GM10266 (cell line): ENCODE measurements around the gene ZNF800.
"Not testable (repeated sequence)": the region's sequence is repeated elsewhere in the genome, so short reads cannot be mapped to it uniquely, and the experiment has no call there.

Experiments used
- DNase-seq: peaks from one replicate; pipeline ENCODE4 v3.0.0; 2012; ENCODE audit errors: extremely low spot score
- TF ChIP-seq, protein P1 (sequence below): IDR thresholded peaks from 2 replicates; pipeline ENCODE4 v1.5.1; 2012; ENCODE audit warnings: mild to moderate bottlenecking, low read depth; ENCODE audit not compliant: control insufficient read depth, insufficient read depth; ENCODE audit errors: missing control alignments

The ZNF800 gene, protein sequence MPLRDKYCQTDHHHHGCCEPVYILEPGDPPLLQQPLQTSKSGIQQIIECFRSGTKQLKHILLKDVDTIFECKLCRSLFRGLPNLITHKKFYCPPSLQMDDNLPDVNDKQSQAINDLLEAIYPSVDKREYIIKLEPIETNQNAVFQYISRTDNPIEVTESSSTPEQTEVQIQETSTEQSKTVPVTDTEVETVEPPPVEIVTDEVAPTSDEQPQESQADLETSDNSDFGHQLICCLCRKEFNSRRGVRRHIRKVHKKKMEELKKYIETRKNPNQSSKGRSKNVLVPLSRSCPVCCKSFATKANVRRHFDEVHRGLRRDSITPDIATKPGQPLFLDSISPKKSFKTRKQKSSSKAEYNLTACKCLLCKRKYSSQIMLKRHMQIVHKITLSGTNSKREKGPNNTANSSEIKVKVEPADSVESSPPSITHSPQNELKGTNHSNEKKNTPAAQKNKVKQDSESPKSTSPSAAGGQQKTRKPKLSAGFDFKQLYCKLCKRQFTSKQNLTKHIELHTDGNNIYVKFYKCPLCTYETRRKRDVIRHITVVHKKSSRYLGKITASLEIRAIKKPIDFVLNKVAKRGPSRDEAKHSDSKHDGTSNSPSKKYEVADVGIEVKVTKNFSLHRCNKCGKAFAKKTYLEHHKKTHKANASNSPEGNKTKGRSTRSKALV

DNA sequence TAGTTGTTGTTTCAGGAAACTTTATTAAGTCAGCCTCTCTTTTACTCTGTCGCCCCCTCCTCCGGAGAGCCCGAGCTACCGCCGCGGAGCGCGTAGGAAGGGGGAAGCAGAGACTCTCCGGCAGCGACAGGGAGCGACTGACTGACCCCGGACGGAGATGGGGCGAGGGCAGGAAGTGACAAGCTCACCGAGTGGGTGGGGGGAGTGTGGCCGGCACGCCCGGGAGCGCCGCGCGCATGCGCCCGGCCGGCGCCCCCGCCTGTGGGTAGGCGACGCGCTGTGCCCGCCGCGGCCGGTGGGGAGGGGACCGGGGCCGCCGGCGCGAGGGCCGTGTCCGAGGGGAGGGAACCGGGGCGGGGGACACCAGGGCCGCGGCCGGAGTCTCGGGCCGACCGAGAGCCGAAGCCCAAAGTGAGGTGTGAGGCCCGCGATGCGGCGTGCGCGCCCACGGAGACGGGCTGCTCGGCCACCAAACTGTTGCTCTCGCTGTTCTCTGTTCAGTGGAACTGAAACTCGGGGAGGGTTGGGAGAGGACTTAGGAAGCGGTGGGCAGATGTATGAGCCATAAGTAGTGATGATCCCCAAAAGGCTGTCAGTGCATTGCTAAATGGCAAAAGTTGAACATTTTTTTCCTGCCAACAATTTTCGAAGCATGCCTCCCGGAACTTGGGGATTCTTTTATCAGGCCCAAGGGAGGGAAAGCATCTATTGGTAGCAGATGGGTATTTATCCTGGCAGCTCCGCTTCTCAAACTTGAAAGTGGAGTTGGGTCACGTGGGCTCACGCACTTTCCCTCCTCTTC lies at the start of gene ZNF800:
Gene ZNF800 (minus strand): TSS at position 143 of the 802 bp plus-strand sequence. CDS start 1,151 bp downstream, outside the sequence.
- TF ChIP-seq, protein P1, sequence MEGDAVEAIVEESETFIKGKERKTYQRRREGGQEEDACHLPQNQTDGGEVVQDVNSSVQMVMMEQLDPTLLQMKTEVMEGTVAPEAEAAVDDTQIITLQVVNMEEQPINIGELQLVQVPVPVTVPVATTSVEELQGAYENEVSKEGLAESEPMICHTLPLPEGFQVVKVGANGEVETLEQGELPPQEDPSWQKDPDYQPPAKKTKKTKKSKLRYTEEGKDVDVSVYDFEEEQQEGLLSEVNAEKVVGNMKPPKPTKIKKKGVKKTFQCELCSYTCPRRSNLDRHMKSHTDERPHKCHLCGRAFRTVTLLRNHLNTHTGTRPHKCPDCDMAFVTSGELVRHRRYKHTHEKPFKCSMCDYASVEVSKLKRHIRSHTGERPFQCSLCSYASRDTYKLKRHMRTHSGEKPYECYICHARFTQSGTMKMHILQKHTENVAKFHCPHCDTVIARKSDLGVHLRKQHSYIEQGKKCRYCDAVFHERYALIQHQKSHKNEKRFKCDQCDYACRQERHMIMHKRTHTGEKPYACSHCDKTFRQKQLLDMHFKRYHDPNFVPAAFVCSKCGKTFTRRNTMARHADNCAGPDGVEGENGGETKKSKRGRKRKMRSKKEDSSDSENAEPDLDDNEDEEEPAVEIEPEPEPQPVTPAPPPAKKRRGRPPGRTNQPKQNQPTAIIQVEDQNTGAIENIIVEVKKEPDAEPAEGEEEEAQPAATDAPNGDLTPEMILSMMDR, result no peak
- peak; percentile 97 for DNase-seq

DNA sequence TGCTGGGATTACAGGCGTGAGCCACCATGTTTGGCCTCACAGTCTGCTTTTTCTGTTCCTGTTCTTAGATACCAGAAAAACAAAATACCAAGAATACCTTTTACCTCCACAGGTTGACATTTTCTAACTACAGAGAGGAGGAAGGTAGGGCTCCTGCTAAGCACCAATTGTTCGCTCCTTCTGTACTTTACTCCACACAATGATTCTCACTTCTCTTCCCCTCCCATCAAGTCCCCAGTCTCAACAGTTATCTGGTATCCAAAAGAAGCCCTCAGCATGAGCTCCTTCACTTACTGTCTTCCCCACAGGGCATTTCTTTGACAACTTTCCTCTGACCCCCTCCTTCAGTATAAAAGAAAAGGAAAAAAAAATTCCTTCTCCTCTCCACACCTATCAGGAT lies 47.7 kb upstream of the ZNF800 start:
- TF ChIP-seq, protein P1, result no peak
- no peak for DNase-seq

DNA sequence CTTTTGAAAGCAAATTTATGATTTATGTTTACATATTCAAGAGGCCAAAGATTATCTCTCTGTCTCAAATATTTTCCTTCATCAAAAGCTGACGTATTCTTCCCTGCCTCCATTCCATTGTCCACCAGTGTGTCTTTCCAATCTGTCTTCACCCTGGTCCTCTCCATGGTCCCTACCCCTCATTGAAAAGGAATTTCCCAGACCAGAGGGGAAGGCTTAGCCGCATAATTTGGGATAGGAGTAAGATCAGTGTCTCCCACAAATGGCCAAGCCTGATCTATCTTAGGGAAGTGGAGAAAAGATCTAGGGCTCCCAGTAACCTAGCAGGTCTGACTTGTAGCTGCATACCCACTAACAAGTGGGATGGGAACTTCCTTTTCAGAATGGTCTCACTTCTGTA lies 46.3 kb upstream of the ZNF800 start:
- TF ChIP-seq, protein P1, result no peak
- no peak for DNase-seq

DNA sequence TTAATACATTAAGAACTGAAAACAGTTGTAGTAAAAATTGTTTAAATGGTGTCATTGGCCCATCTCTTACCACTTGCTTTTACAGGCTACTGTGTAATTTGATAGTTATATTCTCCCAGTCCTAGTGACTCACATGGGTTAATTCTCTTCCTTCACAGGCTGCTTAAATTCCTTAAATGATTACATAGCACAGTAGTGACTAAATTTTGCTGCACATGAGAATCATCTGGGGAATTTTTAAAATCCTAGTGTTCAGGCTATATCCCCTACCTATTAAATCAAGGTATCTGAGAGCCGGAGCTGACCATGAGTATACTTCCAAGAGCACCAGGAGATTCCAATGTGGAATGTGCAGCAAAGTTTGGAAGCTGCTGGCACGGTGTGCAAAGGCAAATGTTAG lies 45.3 kb upstream of the ZNF800 start:
- TF ChIP-seq, protein P1, result no peak
- DNase-seq, result no peak

DNA sequence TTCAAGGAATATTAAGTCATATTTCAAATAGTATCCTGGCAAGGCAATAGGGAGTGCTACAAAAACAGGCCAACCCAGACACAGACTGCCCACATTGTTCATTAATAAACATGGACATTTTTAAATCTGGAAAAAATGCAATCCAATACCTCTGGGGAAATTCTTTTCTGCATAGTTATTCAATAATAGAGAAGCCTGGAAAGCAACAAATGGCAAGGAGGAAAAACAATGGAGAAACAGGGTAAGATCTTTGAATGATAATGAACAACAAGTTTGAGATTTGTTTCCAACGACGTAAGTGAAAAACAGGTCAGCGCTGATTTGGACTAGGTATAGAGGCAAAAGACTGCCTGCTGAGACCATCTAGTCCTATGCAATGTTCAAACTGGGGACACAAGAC lies 44.7 kb upstream of the ZNF800 start:
- TF ChIP-seq, protein P1, result no peak
- DNase-seq, result no peak

DNA sequence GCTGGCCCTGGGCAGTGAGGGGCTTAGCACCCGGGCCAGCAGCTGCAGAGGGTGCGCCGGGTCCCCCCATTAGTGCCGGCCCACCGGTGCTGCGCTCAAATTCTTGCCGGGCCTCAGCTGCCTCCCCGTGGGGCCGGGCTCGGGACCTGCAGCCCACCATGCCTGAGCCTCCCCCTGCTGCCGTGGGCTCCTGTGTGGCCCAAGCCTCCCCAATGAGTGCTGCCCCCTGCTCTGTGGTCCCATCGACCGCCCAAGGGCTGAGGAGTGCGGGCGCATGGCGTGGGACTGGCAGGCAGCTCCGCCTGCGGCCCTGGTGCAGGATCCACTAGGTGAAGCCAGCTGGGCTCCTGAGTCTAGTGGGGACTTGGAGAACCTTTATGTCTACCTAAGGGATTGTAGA lies 36.8 kb upstream of the ZNF800 start:
- not testable (repeated sequence) for DNase-seq

DNA sequence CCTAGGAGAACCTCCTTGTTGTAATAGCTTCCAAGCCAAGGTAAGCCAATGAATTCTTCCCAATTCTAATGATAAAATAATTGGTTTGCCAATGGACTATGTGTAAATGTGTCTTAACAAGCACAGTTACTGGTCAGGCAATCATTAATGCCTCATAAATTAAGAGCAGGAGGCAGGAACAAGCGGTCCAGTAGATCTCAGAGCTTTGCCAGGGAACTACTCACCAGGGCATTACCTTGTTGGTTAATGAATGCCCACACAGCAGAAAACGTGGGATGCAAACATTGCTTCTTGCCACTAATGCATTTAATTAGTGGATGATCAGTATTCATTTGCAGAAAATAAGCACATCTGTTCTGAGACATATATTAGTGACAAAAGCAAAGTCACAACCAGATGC lies 26.7 kb upstream of the ZNF800 start:
- DNase-seq, result no peak
- TF ChIP-seq, protein P1, result no peak
